ENCODE data around the gene PIK3CA. TPM values are rescaled to one million over a fixed set of nuclear protein-coding genes. Genes with fewer than 3 reads are reported as not detected.
"Not testable (repeated sequence)": the region's sequence is repeated elsewhere in the genome, so short reads cannot be mapped to it uniquely, and the experiment has no call there.

Gene PIK3CA
- total and polyA plus RNA-seq, 9 donors, result 8.9 to 29.7 (median 20.2) TPM

DNA sequence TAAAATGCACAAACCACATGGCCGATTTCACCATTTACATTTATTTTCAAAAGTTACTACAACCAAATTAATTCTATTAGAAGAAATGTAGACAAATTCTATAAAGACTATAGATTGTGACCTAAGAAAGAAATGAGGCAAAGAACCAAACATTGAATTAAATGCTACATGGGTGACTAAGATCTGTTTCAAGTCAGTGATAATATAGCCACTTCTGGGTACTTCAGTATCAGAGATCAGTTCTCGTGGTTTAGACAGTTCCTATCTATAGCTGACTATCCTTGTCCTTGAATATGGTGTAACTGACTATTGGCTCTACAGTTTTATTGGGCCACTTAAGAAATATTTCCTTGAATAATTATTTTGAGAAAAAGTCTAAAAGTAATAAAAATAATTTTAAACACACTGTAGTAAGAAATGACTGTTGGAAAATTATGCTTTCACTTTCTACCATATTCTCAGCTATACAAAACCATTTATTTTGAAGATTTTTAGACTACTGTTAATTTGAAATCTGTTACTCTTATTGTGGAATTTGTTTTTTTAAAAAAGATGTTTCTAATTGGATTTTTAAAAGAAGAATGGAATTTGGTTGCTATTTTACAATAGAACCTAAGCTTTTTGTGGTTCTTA, 88.6 kb downstream of the PIK3CA start:
- no peak for DNase-seq
- no peak overlapping the region for H3K27ac ChIP-seq
- H3K36me3 ChIP-seq, result no peaks in the 10 kb centered on the region
- no peak for TF ChIP-seq EP300 (IDR thresholded peaks at IDR 0.05)
- TF ChIP-seq POLR2A (IDR thresholded peaks at IDR 0.05), result no peak
- TF ChIP-seq CTCF (IDR thresholded peaks at IDR 0.05), result no peak
- no peak overlapping the region for H3K4me3 ChIP-seq
- intact Hi-C loops (cut with DNase I), result no loop called here
- 53 to 72% (median 63%) methylated on average over 2 of the region's 2 CpGs for WGBS, 3 donors
- H3K27me3 ChIP-seq, result no peaks in the 10 kb centered on the region
- H3K4me1 ChIP-seq (ENCODE audit: insufficient read depth), result no peaks in the 10 kb centered on the region
- no peaks in the 10 kb centered on the region for H3K9me3 ChIP-seq

GRCh38 chr3:179240299-179240698, 92.1 kb downstream of the PIK3CA start:
- 49 to 57% (median 56%) methylated on average over 1 of the region's 1 CpG for WGBS, 3 donors
- intact Hi-C loops (cut with DNase I); H3K27me3 ChIP-seq; H3K27ac ChIP-seq; DNase-seq; H3K4me3 ChIP-seq; H3K9me3 ChIP-seq; H3K4me1 ChIP-seq (ENCODE audit: insufficient read depth); H3K36me3 ChIP-seq: not testable (repeated sequence)

DNA sequence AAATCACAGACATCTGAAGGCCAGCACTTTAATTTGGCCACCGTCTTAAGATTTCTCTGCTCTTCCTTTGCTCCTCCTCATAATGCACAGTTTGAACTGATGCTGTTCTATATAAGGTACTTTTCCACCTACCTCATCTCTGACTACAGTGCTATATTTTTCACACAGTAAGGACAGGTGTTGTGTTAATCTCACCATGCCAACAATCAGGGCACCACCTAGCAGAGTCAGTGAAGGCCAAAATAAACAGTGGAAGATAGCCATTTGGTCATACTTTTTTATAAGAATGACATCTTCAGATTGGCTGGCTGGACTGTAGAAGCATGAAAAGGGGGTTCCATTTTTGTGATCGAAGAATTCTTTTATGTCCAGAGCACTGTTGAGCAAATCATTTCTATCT, 94.7 kb downstream of the PIK3CA start:
- H3K4me3 ChIP-seq; H3K27me3 ChIP-seq; H3K4me1 ChIP-seq (ENCODE audit: insufficient read depth); H3K9me3 ChIP-seq; H3K36me3 ChIP-seq; H3K27ac ChIP-seq; DNase-seq; intact Hi-C loops (cut with DNase I): not testable (repeated sequence)
- WGBS, 3 donors, result 89 to 96% (median 95%) methylated on average over 1 of the region's 2 CpGs

DNA sequence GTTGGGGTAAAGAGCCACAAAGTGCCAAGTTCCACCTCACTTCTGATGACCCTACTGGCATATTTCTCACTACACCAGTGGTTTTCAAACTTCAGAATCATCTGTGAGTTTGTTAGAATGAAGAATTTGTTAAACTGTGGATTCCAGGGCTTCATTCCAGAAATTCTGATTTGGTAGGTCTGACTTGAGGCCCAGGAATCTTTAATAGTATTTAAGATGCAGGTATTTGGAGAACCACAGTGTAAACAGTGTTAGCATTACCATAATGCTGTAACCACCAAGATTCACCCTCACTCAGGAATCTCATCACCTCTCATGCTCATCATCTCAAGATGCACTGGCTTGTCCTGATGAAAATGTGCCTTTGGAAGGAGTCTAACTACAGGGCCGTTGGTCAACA, 96.7 kb downstream of the PIK3CA start:
- intact Hi-C loops (cut with DNase I), result no loop called here
- no peaks in the 10 kb centered on the region for H3K4me1 ChIP-seq (ENCODE audit: insufficient read depth)
- no peaks in the 10 kb centered on the region for H3K27me3 ChIP-seq

GRCh38 chr3:179247289-179248015, 99.3 kb downstream of the PIK3CA start:
- no peaks in the 10 kb centered on the region for H3K27me3 ChIP-seq
- no peak for DNase-seq
- no peak overlapping the region for H3K27ac ChIP-seq
- H3K9me3 ChIP-seq, result no peaks in the 10 kb centered on the region
- H3K36me3 ChIP-seq, result no peaks in the 10 kb centered on the region
- no peak overlapping the region for H3K4me3 ChIP-seq
- intact Hi-C loops (cut with DNase I), result no loop called here
- 93 to 99% (median 98%) methylated on average over 3 of the region's 3 CpGs for WGBS, 3 donors
- H3K4me1 ChIP-seq (ENCODE audit: insufficient read depth), result no peaks in the 10 kb centered on the region
- TF ChIP-seq CTCF (IDR thresholded peaks at IDR 0.05), result no peak
- no peak for TF ChIP-seq POLR2A (IDR thresholded peaks at IDR 0.05)
- TF ChIP-seq EP300 (IDR thresholded peaks at IDR 0.05), result no peak

More for the DNA sequence above, 96.7 kb downstream of the PIK3CA start:
- Histone ChIP-seq H3K36me3 (no peaks in the 10 kb centered on the region), H3K27ac (no peak overlapping the region), H3K4me3 (no peak overlapping the region), H3K9me3 (no peaks in the 10 kb centered on the region)
- DNase-seq, result no peak
- no peak for TF ChIP-seq POLR2A (IDR thresholded peaks at IDR 0.05)
- whole genome bisulfite sequencing, 3 donors, result 84 to 96% (median 90%) methylated on average over 1 of the region's 1 CpG

DNA sequence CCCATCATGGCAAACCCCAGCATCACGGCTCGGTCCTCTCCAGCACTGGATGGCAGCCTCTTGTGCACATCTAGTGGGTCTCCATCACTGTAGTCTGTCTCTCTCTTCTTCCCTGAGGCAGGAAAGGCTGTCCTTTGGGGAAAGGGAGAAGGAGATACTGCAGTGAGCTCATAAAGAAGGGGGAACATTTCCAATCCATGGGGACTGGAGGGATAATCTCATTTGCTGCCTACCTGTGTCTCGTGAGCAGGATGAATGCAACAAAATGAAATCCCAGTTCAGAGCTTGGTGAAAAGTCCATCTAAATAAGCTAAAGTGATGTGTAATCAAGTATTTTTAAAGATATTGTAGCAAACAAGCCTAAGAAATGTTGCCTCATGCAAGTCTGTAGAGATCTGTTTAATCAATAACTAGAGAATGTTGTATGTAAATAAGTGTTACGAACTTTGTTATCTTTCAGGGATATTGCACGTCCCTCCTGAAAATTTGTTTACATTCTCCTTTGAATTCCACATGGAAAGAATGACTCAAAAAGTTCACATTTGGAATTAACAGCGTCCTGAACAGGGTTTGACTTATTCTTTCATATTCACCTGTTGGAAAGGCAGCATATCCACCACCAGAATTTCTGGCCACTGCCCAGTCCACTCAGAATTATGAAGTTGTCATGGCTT, 102.8 kb downstream of the PIK3CA start, which contains the start of gene KCNMB3:
Gene KCNMB3, minus strand, starts transcription at position 312 of the 674 bp plus-strand sequence. Its CDS starts 124 bp downstream, at position 188.
- H3K27ac ChIP-seq, result no peak within 1 kb of the TSS
- no peak for DNase-seq
- H3K36me3 ChIP-seq, result no peaks in the 10 kb centered on the region
- TF ChIP-seq POLR2A (IDR thresholded peaks at IDR 0.05) (no peak), EP300 (IDR thresholded peaks at IDR 0.05) (no peak), CTCF (IDR thresholded peaks at IDR 0.05) (no peak)
- no peaks in the 10 kb centered on the region for H3K9me3 ChIP-seq
- no peaks in the 10 kb centered on the region for H3K4me1 ChIP-seq (ENCODE audit: insufficient read depth)
- no peak within 1 kb of the TSS for H3K4me3 ChIP-seq
- intact Hi-C loops (cut with DNase I), result no loop called here
- H3K27me3 ChIP-seq, result no peaks in the 10 kb centered on the region
- 75 to 86% (median 78%) methylated on average over 6 of the region's 6 CpGs for WGBS, 3 donors

All from ovary (tissue), 9 donors.